Suprapubic skin (tissue), 4 donors: ENCODE results near the gene SLC37A2. TPM values are rescaled to one million over a fixed set of nuclear protein-coding genes. Genes with fewer than 3 reads are reported as not detected.
"Not testable (repeated sequence)": the region's sequence is repeated elsewhere in the genome, so short reads cannot be mapped to it uniquely, and the experiment has no call there.

Experiments
- DNase-seq, 2 donors: peaks; one replicate each; pipeline ENCODE4 v3.0.0-alpha.2; 2019; ENCODE audit warnings: low spot score in 2 of 2
- H3K27ac ChIP-seq: fragments of 200-600 bp; sonication (generic); one replicate; pipeline ENCODE4 v1.5.1; 2019
- H3K27me3 ChIP-seq: fragments of 200-600 bp; sonication (generic); one replicate; pipeline ENCODE4 v1.5.1; 2019
- H3K36me3 ChIP-seq: fragments of 200-600 bp; sonication (generic); one replicate; pipeline ENCODE4 v1.5.1; 2019
- H3K4me1 ChIP-seq: fragments of 200-600 bp; sonication (generic); one replicate; pipeline ENCODE4 v1.5.1; 2019
- H3K4me3 ChIP-seq: fragments of 200-600 bp; sonication (generic); one replicate; pipeline ENCODE4 v1.5.1; 2019; ENCODE audit warnings: mild to moderate bottlenecking
- H3K9me3 ChIP-seq: fragments of 200-600 bp; sonication (generic); one replicate; pipeline ENCODE4 v1.5.1; 2019
- EP300 ChIP-seq: sonication (generic); formaldehyde crosslinking; IDR thresholded peaks from one replicate; pipeline ENCODE4 v1.6.1; 2017; ENCODE audit warnings: antibody characterized with exemption
- POLR2A ChIP-seq, 2 donors: fragments of 450-650 bp; IDR thresholded peaks; one replicate each; pipeline ENCODE4 v1.6.1; 2017; ENCODE audit warnings: antibody characterized with exemption in 2 of 2, mild to moderate bottlenecking in 2 of 2, moderate library complexity in 2 of 2
- POLR2AphosphoS5 ChIP-seq, 3 donors: sonication (generic); formaldehyde crosslinking; IDR thresholded peaks; one replicate each; pipeline ENCODE4 v1.6.1; 2017; ENCODE audit warnings: antibody characterized with exemption in 3 of 3
- WGBS: methylation state at CpG from one replicate; pipeline ENCODE4 v1.1.5; 2018; 5-methylcytosine and 5-hydroxymethylcytosine counted together
- total RNA-seq, 4 donors: library from RNA; depleted of rRNA; stranded (reverse); fragments of >200 nt; gene quantifications; one replicate each; pipeline ENCODE4 v1.1.0, GENCODE V29; 2016
- TF ChIP-seq, protein P1 (sequence below), 2 donors: fragments of 200-600 bp in 1 of 2; fragments of 450-650 bp in 1 of 2; sonication (generic) in 1 of 2; IDR thresholded peaks; one replicate each; pipeline ENCODE4 v1.5.1; 2016 to 2019; ENCODE audit warnings: antibody characterized with exemption in 2 of 2, mild to moderate bottlenecking in 1 of 2, moderate library complexity in 1 of 2

The SLC37A2 gene
- total RNA-seq, 4 donors from 2014 or later = 67.3 to 189 (median 119) TPM

DNA sequence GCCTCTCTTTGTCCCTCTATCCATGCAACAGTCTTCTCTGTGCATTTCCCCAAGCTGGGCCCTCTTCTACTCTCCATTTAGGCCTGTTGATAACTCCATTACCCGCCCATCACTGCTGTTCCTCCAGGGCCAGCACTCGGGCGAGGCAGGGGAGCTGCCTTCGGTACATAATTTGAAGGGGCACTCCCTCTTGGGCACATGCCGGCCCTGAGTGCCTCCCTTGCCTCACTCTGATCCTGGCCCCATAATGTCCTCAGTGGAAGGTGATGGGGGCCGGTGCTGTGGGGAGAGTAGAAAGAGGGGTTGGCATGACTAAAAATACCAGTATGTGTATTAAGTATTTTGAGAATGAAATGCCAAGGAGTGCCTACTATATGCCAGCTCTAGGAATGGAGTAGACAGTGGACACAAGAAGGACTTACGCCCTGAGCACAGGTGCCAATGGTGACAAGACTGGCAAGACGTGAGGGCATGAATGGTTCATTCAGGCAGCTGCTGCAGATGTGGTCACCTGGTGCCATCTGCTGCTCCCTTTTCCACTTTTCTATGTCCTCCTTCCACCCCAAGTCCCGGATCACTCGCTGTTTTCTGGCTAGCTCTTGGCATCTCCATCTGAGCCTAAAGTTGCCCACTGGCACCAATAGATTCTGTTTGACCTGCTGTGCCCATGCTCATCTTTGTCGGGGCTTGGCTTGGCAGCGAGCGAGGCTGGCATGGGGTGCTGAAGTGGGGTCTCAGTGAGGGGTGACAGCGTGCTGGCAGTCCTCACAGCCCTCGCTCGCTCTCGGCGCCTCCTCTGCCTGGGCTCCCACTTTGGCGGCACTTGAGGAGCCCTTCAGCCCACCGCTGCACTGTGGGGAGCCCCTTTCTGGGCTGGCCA, 25.7 kb downstream of the SLC37A2 start:
- H3K4me1 ChIP-seq = peaks cover 3% of the 10 kb centered on the region
- no peak for TF ChIP-seq POLR2A (IDR thresholded peaks at IDR 0.05)
- no peak for TF ChIP-seq EP300
- no peak for TF ChIP-seq POLR2AphosphoS5 (IDR thresholded peaks at IDR 0.05)
- TF ChIP-seq, protein P1, sequence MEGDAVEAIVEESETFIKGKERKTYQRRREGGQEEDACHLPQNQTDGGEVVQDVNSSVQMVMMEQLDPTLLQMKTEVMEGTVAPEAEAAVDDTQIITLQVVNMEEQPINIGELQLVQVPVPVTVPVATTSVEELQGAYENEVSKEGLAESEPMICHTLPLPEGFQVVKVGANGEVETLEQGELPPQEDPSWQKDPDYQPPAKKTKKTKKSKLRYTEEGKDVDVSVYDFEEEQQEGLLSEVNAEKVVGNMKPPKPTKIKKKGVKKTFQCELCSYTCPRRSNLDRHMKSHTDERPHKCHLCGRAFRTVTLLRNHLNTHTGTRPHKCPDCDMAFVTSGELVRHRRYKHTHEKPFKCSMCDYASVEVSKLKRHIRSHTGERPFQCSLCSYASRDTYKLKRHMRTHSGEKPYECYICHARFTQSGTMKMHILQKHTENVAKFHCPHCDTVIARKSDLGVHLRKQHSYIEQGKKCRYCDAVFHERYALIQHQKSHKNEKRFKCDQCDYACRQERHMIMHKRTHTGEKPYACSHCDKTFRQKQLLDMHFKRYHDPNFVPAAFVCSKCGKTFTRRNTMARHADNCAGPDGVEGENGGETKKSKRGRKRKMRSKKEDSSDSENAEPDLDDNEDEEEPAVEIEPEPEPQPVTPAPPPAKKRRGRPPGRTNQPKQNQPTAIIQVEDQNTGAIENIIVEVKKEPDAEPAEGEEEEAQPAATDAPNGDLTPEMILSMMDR (IDR thresholded peaks at IDR 0.05) = no peak
- no peak for DNase-seq
- 72% methylated on average over 10 of the region's 20 CpGs for WGBS
- no peaks in the 10 kb centered on the region for H3K36me3 ChIP-seq
- no peak overlapping the region for H3K4me3 ChIP-seq
- H3K27ac ChIP-seq = no peak overlapping the region
- no peaks in the 10 kb centered on the region for H3K27me3 ChIP-seq
- H3K9me3 ChIP-seq = no peaks in the 10 kb centered on the region

DNA sequence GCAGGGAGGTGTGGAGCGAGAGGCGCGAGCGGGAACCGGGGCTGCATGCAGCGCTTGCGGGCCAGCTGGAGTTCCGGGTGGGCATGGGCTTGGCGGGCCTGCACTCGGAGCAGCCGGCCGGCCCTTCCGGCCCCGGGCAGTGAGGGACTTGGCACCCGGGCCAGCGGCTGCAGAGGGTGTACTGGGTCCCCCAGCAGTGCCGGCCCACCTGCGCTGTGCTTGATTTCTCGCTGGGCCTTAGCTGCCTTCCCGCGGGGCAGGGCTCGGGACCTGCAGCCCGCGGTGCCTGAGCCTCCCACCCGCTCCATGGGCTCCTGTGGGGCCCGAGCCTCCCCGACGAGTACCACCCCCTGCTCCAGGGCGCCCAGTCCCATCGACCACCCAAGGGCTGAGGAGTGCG, 26.4 kb downstream of the SLC37A2 start:
- not testable (repeated sequence) for H3K27me3 ChIP-seq, H3K4me1 ChIP-seq, H3K36me3 ChIP-seq, DNase-seq, H3K27ac ChIP-seq, H3K4me3 ChIP-seq, H3K9me3 ChIP-seq
- 93% methylated on average over 15 of the region's 31 CpGs for WGBS

DNA sequence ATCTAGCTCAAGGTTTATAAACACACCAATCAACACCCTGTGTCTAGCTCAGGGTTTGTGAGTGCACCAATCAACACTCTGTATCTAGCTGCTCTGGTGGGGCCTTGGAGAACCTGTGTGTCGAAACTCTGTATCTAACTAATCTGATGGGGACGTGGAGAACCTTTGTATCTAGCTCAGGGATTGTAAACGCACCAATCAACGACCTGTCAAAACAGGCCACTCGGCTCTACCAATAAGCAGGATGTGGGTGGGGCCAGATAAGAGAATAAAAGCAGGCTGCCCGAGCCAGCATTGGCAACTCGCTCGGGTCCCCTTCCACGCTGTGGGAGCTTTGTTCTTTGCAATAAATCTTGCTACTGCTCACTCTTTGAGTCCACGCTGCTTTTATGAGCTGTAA, 27.0 kb downstream of the SLC37A2 start:
- H3K36me3 ChIP-seq, DNase-seq, H3K4me3 ChIP-seq, H3K9me3 ChIP-seq, H3K4me1 ChIP-seq, H3K27ac ChIP-seq, H3K27me3 ChIP-seq: not testable (repeated sequence)
- WGBS = 87% methylated on average over 10 of the region's 10 CpGs

DNA sequence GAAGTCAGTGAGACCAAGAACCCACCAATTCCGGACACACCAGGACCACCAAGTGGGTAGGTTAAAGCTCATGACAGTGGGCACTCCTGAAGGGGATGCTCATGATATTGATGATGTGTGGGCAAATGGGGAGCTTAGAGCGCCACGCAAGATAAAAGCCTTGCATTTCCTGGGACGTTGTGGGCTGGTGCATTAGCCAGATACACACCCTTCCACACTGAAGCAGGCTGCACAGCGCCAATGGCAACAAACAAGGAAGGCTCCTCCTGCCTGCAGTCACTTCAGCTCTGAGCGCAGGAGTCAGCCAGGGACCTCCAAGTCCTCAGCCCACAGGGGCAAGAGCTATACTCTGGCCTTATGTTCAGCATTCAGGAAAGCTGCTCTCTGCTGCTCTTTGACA, 27.7 kb downstream of the SLC37A2 start:
- no peak for DNase-seq
- Histone ChIP-seq H3K4me1 (peaks cover 3% of the 10 kb centered on the region), H3K27ac (no peak overlapping the region), H3K27me3 (no peaks in the 10 kb centered on the region), H3K9me3 (no peaks in the 10 kb centered on the region), H3K36me3 (peaks cover 7% of the 10 kb centered on the region), H3K4me3 (no peak overlapping the region)
- TF ChIP-seq, protein P1 (IDR thresholded peaks at IDR 0.05) = no peak
- no peak for TF ChIP-seq EP300
- TF ChIP-seq POLR2A (IDR thresholded peaks at IDR 0.05) = no peak
- no peak for TF ChIP-seq POLR2AphosphoS5 (IDR thresholded peaks at IDR 0.05)
- WGBS = 68% methylated on average over 6 of the region's 6 CpGs

DNA sequence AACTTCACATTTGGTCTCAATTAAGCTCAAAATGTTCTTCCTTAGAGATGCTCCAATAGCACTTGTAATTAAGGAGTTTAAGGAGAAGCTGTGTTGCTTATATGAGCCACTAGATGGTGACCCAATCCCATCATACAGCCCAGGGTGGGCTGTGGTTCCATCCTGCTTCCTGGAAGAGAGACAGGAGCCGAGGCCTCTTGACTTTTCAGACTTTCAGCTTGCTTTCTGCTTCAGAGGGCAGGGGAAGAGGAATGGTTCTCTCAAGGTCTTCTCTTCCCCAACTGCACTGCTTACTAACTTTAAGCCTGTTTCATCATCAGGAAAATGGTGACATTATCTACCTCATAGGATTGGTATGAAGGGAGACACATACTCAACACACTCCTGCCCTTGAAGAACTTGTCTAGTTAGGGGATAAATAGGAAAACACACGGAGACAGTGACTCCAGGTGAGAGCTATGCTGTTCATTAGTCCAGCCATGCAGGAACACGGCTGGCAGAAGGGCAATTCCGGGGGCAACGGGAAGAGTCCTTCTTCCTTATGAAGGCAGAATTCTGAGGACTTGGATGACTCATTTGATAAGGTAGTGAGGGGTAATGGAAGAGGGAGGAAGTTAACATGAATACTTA, 28.3 kb downstream of the SLC37A2 start:
- Histone ChIP-seq H3K4me1 (peaks cover 3% of the 10 kb centered on the region), H3K9me3 (no peaks in the 10 kb centered on the region), H3K4me3 (no peak overlapping the region), H3K36me3 (peaks cover 12% of the 10 kb centered on the region), H3K27me3 (no peaks in the 10 kb centered on the region), H3K27ac (no peak overlapping the region)
- TF ChIP-seq, protein P1 (IDR thresholded peaks at IDR 0.05) = peak; percentile 14 to 27
- no peak for TF ChIP-seq POLR2AphosphoS5 (IDR thresholded peaks at IDR 0.05)
- no peak for DNase-seq
- WGBS = 55% methylated on average over 5 of the region's 5 CpGs

DNA sequence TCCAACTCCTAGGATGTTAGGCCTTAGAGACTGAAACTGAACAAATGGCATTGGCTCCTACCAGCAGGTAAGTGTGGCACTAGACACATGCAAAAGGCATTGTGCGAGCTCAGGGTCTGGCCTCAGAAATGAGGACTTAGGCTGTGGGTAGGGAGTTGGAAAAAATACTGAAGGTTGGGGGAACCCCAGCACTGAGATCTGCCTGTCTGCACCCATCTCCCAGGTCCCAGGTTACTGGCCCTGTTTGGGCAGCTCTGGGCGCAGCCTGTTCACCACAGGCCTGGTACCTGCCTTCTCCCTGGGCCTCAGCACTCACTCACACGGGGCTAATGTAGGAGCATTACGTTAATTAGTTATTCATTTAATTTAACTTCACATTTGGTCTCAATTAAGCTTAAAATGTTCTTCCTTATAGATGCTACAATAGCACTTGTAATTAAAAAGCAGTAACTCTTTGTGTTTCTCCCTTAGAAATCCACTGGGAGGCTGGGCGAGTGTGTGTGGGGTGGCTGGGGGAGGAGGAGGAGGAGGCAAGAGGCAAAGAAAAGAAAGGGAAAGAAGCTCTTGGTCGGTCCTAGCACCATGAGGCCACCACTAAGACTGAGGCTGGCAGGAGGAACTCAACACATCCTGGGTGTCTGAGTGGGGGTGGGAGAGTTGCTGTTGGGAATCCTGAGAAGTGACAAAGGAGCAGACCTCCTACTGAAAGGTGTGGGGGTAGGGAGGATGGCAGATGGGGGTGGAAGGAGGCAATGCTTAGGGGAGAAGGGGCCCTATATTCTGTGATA, 29.0 kb downstream of the SLC37A2 start:
- DNase-seq = no peak
- Histone ChIP-seq H3K27me3 (no peaks in the 10 kb centered on the region), H3K4me3 (no peak overlapping the region), H3K4me1 (peaks cover 3% of the 10 kb centered on the region), H3K36me3 (peaks cover 18% of the 10 kb centered on the region), H3K9me3 (no peaks in the 10 kb centered on the region), H3K27ac (no peak overlapping the region)
- TF ChIP-seq POLR2AphosphoS5 (IDR thresholded peaks at IDR 0.05) (no peak), EP300 (no peak), POLR2A (IDR thresholded peaks at IDR 0.05) (no peak)
- TF ChIP-seq, protein P1 (IDR thresholded peaks at IDR 0.05) = no peak
- 84% methylated on average over 6 of the region's 6 CpGs for WGBS
